ENCODE data around the gene VMAC. TPM values are rescaled to one million over a fixed set of nuclear protein-coding genes. Genes with fewer than 3 reads are reported as not detected.

The VMAC gene
- total RNA-seq, 1 experiment from 2014 or later = 7.0 TPM

DNA sequence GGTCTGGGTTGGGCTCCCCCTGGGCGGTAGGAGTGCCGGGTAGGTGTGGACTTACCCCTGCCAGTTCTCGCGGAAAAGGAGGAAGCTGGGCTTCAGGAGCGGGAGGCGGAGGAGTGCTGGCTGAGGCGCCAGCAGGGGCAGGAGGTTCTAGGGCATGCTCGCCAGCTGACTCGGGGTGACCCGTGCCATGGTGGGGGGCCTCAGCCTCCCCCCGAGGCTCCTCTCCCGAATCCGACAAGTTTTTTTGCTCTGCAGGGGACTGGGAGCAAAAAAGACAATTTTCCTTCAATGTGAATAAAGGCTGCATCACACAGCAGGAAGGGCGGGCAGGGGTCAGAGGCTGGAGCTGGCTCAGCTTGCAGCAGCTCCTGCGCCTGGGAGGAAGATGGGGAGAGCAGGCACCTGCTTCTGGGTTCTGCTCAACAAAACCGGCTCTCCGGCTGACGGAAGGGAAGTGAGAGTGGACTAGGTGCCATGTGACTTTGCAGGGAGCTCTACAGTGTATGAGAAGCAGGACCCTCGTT, 46.7 kb downstream of the VMAC start:
- Mint-ChIP-seq H3K9me3 (ENCODE audit: unreplicated experiment) (no peaks in the 10 kb centered on the region), H3K4me3 (ENCODE audit: unreplicated experiment) (no peak overlapping the region), H3K36me3 (ENCODE audit: insufficient read depth, unreplicated experiment) (peaks cover 26% of the 10 kb centered on the region), H3K4me1 (ENCODE audit: insufficient read depth, unreplicated experiment) (peaks cover 21% of the 10 kb centered on the region), H3K27me3 (ENCODE audit: insufficient read depth, unreplicated experiment) (no peaks in the 10 kb centered on the region), H3K27ac (ENCODE audit: low read depth, unreplicated experiment) (no peak overlapping the region)
- TF ChIP-seq CTCF (IDR thresholded peaks at IDR 0.05; ENCODE audit: unreplicated experiment) = no peak
- CTCF ChIA-PET = interaction anchor here (0.5 to 3.0 kb wide), 4 partner anchors 16 to 1622 kb away, joined by 3 to 13 read pairs (median 4); no protein-coding TSS in a partner anchor
- no peak for DNase-seq (ENCODE audit: unreplicated experiment)
- POLR2A ChIA-PET = interaction anchor here (0.6 kb wide), 1 partner anchor 12 kb away, joined by 4 read pairs; no protein-coding TSS in a partner anchor
- BruUV-seq (replicated peaks) = no TSS peak
- intact Hi-C loops (cut with micrococcal nuclease) = no loop called here

DNA sequence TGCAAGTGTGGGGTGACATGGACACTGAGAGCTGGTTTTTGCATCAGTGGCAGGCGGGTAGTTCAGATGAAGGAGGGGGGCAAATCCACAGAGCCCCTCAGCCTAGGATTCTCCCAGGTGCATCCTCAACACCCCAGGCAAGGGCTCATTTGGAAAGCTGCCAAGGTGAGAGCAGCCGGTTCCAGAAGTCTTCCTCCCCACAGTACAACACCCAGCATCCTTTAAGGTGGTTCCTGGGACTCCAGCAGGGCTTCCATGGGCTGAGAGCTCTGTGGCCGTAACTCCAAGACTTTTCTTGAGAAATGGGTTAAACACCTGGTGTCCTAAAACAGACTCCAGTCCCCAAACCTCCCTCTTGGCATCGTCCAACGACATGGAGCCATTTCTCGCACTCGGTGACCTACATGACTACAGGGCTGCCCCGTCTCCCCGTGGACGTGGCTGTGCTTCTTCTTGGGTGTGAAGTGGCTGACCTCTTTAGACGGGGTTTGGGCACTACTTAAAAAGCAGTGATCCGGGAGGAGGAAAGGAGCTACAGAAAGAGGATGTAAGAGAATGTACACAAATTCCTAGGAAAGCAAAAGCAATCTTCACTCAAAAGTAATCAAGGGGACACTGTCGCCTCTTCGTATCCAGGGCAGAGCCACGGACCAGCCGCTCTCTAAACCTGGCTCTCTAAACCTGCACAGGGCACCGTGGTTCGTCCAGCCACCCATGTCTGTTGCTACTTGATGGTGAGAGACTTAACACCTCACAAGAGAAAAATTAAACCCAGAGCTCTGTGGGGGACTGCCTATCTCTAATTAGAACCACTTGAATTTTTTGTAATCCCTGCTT, 47.7 kb downstream of the VMAC start:
- Mint-ChIP-seq H3K27ac (ENCODE audit: low read depth, unreplicated experiment) (no peak overlapping the region), H3K27me3 (ENCODE audit: insufficient read depth, unreplicated experiment) (no peaks in the 10 kb centered on the region), H3K36me3 (ENCODE audit: insufficient read depth, unreplicated experiment) (peaks cover 26% of the 10 kb centered on the region), H3K4me1 (ENCODE audit: insufficient read depth, unreplicated experiment) (peaks cover 21% of the 10 kb centered on the region), H3K4me3 (ENCODE audit: unreplicated experiment) (no peak overlapping the region), H3K9me3 (ENCODE audit: unreplicated experiment) (no peaks in the 10 kb centered on the region)
- intact Hi-C loops (cut with micrococcal nuclease) = no loop called here
- no TSS peak for BruUV-seq (replicated peaks)
- TF ChIP-seq CTCF (IDR thresholded peaks at IDR 0.05; ENCODE audit: unreplicated experiment) = no peak
- DNase-seq (ENCODE audit: unreplicated experiment) = no peak
- POLR2A ChIA-PET = no interaction called here
- CTCF ChIA-PET = interaction anchor here (0.6 to 3.0 kb wide), 3 partner anchors 15 to 910 kb away, joined by 3 to 13 read pairs (median 3); no protein-coding TSS in a partner anchor

DNA sequence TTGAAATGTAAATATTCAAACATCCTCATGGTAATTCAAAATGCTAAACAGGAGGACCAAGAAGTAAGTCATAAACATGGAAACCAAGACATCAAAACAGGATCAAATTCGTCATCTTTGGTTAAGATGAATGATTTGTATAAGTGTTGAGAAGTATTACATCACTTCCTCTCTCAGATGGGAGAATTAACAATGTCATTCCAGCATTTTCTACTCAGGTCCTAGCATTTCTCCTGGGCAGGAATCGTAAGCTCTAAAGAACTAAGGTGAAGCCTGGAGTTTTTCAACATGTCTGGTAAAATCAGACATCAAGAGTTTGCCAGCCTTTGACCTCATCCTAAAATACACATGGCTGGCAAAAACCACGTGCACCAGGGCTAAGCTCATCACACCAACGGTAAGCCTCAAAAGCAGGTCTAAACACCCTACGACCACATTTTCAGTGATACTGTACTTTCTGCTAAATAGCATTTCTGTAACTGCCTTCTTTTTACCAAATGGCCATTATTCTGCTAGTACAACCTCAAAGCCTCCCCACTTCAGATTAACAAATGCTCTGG, 48.4 kb downstream of the VMAC start:
- ChIA-PET CTCF (interaction anchor here (1.1 to 3.0 kb wide), 2 partner anchors 14 to 174 kb away, joined by 3 to 13 read pairs; no protein-coding TSS in a partner anchor), POLR2A (interaction anchor here (0.5 kb wide), 1 partner anchor 24 kb away, joined by 3 read pairs; no protein-coding TSS in a partner anchor)
- Mint-ChIP-seq H3K36me3 (ENCODE audit: insufficient read depth, unreplicated experiment) (peaks cover 26% of the 10 kb centered on the region), H3K4me1 (ENCODE audit: insufficient read depth, unreplicated experiment) (peaks cover 25% of the 10 kb centered on the region), H3K27ac (ENCODE audit: low read depth, unreplicated experiment) (peak overlapping the region; percentile 27), H3K4me3 (ENCODE audit: unreplicated experiment) (no peak overlapping the region), H3K27me3 (ENCODE audit: insufficient read depth, unreplicated experiment) (no peaks in the 10 kb centered on the region), H3K9me3 (ENCODE audit: unreplicated experiment) (no peaks in the 10 kb centered on the region)
- intact Hi-C loops (cut with micrococcal nuclease) = no loop called here
- BruUV-seq (replicated peaks) = no TSS peak
- TF ChIP-seq CTCF (IDR thresholded peaks at IDR 0.05; ENCODE audit: unreplicated experiment) = no peak
- no peak for DNase-seq (ENCODE audit: unreplicated experiment)

DNA sequence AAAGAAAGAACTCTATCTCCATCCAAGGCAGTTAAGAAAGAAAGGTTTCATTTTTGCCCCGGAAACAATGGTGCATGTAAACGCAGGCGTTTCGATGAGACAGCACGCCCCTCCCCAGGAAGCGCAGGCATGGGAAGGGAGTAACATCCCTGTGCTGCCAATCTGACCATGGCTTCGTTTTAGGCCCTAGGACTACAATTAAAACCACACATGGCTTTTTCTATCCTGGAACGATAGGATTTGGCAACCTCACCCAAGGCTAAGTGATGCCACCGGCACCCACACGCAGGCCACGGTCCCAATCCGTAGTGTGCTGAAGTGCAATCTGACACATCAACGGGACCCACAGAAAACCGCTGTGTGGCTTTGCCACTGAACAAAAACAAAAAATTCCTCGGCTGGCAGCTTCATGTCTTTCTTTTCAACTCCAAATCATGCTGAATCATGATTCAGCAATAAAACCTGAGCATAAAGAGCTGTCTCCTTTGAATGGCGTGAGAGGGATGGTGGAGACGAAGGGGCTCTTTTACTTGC, 49.1 kb downstream of the VMAC start:
- TF ChIP-seq CTCF (IDR thresholded peaks at IDR 0.05; ENCODE audit: unreplicated experiment) = no peak
- DNase-seq (ENCODE audit: unreplicated experiment) = no peak
- no peaks in the 10 kb centered on the region for H3K9me3 Mint-ChIP-seq (ENCODE audit: unreplicated experiment)
- BruUV-seq (replicated peaks) = no TSS peak
- peaks cover 27% of the 10 kb centered on the region for H3K4me1 Mint-ChIP-seq (ENCODE audit: insufficient read depth, unreplicated experiment)
- peak overlapping the region; percentile 27 for H3K27ac Mint-ChIP-seq (ENCODE audit: low read depth, unreplicated experiment)
- intact Hi-C loops (cut with micrococcal nuclease) = no loop called here
- ChIA-PET CTCF (interaction anchor here (0.6 to 3.0 kb wide), 3 partner anchors 14 to 174 kb away, joined by 3 to 13 read pairs (median 3); no protein-coding TSS in a partner anchor), POLR2A (interaction anchor here (0.5 kb wide), 1 partner anchor 23 kb away, joined by 3 read pairs; no protein-coding TSS in a partner anchor)
- no peaks in the 10 kb centered on the region for H3K27me3 Mint-ChIP-seq (ENCODE audit: insufficient read depth, unreplicated experiment)
- H3K4me3 Mint-ChIP-seq (ENCODE audit: unreplicated experiment) = no peak overlapping the region
- H3K36me3 Mint-ChIP-seq (ENCODE audit: insufficient read depth, unreplicated experiment) = peaks cover 26% of the 10 kb centered on the region

Data from MCF 10A (cell line).